Activated CD4-positive, alpha-beta T cell treated with anti-CD3 and anti-CD28 coated beads for 36 hours (primary cell): ENCODE data around the gene SASH1. TPM values are rescaled to one million over a fixed set of nuclear protein-coding genes. Genes with fewer than 3 reads are reported as not detected.
"Not testable (repeated sequence)": the region's sequence is repeated elsewhere in the genome, so short reads cannot be mapped to it uniquely, and the experiment has no call there.

Experiments
- ATAC-seq: fragments of 200-7000 bp; cut with Tn5 transposase; one replicate; pipeline ENCODE4 v1.10.0; 2021; ENCODE audit warnings: mild to moderate bottlenecking, moderate library complexity
- CTCF ChIA-PET: fragments of 350-600 bp; sonication (Branson Sonifier 250); formaldehyde crosslinking; loops from one replicate; lab custom pipeline; 2021; ENCODE audit warnings: antibody characterized with exemption; lab: Charles Lee
- POLR2A ChIA-PET: fragments of 350-600 bp; sonication (Branson Sonifier 250); formaldehyde crosslinking; loops from one replicate; lab custom pipeline; 2021; ENCODE audit warnings: antibody characterized with exemption, inconsistent platforms; lab: Charles Lee
- DNase-seq: peaks from one replicate; pipeline ENCODE4 v3.0.0-alpha.2; 2020
- H3K27ac Mint-ChIP-seq: one replicate; pipeline ENCODE4 v1.8.0; 2021; ENCODE audit warnings: mixed read lengths
- H3K27me3 Mint-ChIP-seq: one replicate; pipeline ENCODE4 v1.8.0; 2021; ENCODE audit warnings: mixed read lengths
- H3K36me3 Mint-ChIP-seq: one replicate; pipeline ENCODE4 v1.8.0; 2021; ENCODE audit warnings: low read depth, mixed read lengths
- H3K4me1 Mint-ChIP-seq: one replicate; pipeline ENCODE4 v1.8.0; 2021; ENCODE audit warnings: mixed read lengths
- H3K4me3 Mint-ChIP-seq: one replicate; pipeline ENCODE4 v1.8.0; 2021; ENCODE audit warnings: mild to moderate bottlenecking, moderate library complexity, mixed read lengths
- H3K9me3 Mint-ChIP-seq: one replicate; pipeline ENCODE4 v1.8.0; 2021; ENCODE audit warnings: low read depth, mixed read lengths
- intact Hi-C, 2 experiments: fragments of 100-400 bp; cut with DNase I in 1 of 2; cut with micrococcal nuclease in 1 of 2; formaldehyde crosslinking; loops; one replicate each; pipeline versions ENCODE4 v1.14.2 to v1.15.1; 2022 to 2024; cut with DNase I, micrococcal nuclease
- total RNA-seq, 2 experiments: library from RNA; stranded (reverse); gene quantifications; one replicate each; pipeline ENCODE4 v1.2.3, GENCODE V29; 2021

SASH1 gene
- total RNA-seq, 2 experiments from 2014 or later, result 0.26 to 0.46 TPM

DNA sequence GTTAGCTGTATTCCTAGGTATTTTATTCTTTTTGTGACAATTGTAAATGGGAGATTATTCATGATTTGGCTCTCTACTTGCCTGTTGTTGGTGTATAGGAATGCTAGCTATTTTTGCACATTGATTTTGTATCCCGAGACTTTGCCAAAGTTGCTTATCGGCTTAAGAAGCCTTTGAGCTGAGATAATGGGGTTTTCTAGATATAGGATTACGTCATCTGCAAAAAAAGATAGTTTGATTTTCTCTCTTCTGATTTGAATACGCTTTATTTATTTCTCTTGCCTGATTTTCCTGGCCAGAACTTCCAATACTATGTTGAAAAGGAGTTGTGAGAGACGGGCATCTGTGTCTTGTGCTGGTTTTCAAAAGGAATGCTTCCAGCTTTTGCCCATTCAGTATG lies 241.0 kb downstream of the SASH1 start:
- intact Hi-C loops, result no loop called here
- Mint-ChIP-seq H3K36me3 (no peaks in the 10 kb centered on the region), H3K4me1 (no peaks in the 10 kb centered on the region), H3K27me3 (peaks cover 48% of the 10 kb centered on the region), H3K27ac (no peak overlapping the region), H3K4me3 (no peak overlapping the region), H3K9me3 (peaks cover 17% of the 10 kb centered on the region)
- ATAC-seq, result no peak
- ChIA-PET POLR2A (no interaction called here), CTCF (no interaction called here)
- no peak for DNase-seq

DNA sequence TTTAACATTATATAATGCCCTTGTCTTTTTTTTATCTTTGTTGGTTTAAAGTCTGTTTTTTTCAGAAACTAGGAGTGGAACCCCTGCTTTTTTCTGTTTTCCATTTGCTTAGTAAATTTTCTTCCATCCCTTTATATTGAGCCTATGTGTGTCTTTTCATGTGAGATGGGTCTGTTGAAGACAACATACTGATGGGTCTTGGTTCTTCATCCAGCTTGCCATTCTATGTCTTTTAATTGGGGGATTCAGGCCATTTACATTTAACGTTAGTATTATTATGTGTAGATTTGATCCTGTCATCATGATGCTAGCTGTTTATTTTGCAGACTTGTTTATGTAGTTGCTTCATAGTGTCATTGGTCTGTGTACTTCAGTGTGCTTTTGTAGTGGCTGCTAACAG lies 243.0 kb downstream of the SASH1 start:
- H3K4me1 Mint-ChIP-seq, POLR2A ChIA-PET, CTCF ChIA-PET, H3K27ac Mint-ChIP-seq, H3K36me3 Mint-ChIP-seq, DNase-seq, H3K4me3 Mint-ChIP-seq, intact Hi-C loops, ATAC-seq: not testable (repeated sequence)
- Mint-ChIP-seq H3K9me3 (peaks cover 17% of the 10 kb centered on the region), H3K27me3 (peaks cover 38% of the 10 kb centered on the region)

DNA sequence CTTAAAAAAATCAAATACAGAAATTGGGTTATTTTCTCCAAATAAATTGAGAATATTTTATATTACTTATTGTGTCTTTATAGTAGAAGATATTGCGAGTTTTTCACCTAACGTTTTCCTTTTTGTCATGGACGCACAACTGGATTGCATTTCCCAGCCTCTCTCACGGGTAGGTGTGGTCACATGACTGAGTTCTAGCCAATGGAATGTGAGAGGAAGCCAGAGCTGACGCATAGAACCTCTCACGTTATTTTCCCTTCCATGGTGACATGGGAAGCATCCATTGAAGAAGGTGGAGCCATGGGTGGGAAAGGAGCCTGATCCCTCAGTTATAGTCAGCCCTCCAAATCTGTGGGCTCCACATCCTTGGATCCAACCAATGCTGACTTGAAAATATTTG lies 248.2 kb downstream of the SASH1 start:
- H3K4me1 Mint-ChIP-seq, result no peaks in the 10 kb centered on the region
- DNase-seq (no peak), ATAC-seq (no peak)
- H3K27ac Mint-ChIP-seq, result no peak overlapping the region
- intact Hi-C loops, result no loop called here
- ChIA-PET POLR2A (no interaction called here), CTCF (no interaction called here)
- no peak overlapping the region for H3K4me3 Mint-ChIP-seq
- H3K36me3 Mint-ChIP-seq, result no peaks in the 10 kb centered on the region
- H3K9me3 Mint-ChIP-seq, result peaks cover 6% of the 10 kb centered on the region
- H3K27me3 Mint-ChIP-seq, result peaks cover 21% of the 10 kb centered on the region

DNA sequence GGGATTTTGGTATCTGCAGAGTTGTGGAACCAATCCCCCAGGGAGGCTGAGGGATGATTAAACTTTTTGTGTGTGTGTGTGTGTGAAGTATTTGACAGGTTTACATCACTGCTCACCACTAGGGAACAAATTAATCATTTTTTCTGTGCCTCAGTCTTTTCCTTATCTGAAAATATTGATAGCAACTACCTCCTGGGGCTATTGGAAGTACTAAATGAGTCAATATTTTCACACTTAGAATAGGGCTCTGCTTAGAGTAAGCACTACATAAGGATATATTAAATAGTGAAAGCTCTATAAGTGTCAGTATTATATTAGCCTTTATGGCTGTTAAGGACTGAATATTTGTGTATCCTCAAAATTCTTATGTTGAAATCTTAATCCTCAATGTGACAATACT lies 249.0 kb downstream of the SASH1 start:
- Mint-ChIP-seq H3K9me3 (no peaks in the 10 kb centered on the region), H3K36me3 (no peaks in the 10 kb centered on the region), H3K4me3 (no peak overlapping the region), H3K27ac (no peak overlapping the region), H3K27me3 (peaks cover 18% of the 10 kb centered on the region), H3K4me1 (no peaks in the 10 kb centered on the region)
- ATAC-seq (no peak), DNase-seq (no peak)
- POLR2A ChIA-PET, result no interaction called here
- CTCF ChIA-PET, result no interaction called here
- intact Hi-C loops, result no loop called here

DNA sequence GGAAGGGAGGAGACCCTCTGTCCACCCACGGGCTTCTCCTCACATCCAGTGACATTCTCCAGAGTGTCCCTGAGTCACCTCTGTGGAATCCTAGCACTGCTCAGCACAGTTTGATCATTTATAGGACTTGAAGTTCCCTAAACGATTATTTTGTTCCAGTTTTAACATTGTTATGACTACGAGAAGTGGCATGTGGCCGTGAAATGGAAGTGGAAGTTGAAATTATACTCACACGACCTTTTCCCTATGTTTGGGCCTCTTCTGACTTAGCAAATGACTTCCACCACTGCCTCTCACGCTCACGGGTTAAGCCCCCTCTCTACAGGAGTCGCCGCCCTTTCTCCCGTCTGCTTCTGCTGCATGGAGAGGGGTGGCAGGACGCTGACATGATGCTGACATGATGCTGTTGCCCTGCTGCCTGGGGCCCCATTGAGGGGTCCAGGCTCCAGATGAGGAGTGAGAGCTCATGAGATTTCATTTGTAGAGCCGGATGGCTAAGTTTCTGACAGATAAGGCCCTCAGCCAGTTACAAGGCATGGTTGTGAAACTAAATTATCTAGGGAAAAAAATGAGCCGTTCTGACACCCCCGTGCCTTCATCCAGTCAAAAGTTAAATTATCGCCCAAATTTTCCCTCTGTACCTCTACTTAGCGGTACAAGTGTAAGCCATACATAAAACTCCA lies 250.6 kb downstream of the SASH1 start:
- H3K36me3 Mint-ChIP-seq, result no peaks in the 10 kb centered on the region
- no peak for ATAC-seq
- H3K4me3 Mint-ChIP-seq, result no peak overlapping the region
- no peak for DNase-seq
- ChIA-PET POLR2A (no interaction called here), CTCF (no interaction called here)
- no peaks in the 10 kb centered on the region for H3K4me1 Mint-ChIP-seq
- H3K27me3 Mint-ChIP-seq, result peaks cover 8% of the 10 kb centered on the region
- no peaks in the 10 kb centered on the region for H3K9me3 Mint-ChIP-seq
- intact Hi-C loops, result no loop called here
- H3K27ac Mint-ChIP-seq, result no peak overlapping the region

DNA sequence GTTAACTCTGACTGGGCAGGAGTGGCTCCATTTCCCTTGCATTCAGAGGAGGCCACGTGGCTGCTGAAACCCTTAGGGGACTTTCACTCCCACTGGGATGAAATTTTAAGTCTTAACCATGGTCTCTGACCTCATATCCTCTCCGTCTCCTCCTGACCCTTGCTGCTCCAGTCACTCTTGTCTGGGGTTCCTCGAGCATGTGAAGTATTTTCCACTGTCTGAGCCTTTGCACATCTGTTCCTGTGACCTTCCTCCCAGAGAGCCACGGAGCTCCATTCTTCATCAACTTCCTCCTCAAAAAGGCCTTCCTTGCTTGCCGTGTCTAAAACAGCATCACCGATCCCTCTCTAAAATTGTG lies 251.2 kb downstream of the SASH1 start:
- POLR2A ChIA-PET, result no interaction called here

DNA sequence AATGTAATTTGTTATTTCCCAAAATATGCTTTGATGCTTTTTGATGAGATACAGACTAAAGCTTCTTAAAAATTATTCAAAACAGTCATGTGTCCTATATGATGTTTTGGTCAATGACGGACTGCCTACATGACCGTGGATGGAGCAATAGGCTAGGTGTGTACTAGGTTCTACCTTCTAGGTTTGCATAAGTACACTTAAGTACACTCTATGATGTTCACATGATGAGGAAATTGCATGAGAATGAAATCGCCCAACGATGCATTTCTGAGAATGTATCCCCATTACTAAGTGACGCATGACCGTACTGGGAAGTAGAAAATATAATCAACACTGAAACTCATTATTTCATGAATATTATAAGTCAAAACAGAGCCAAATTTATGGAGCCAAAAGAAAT lies 252.9 kb downstream of the SASH1 start:
- ATAC-seq, result no peak
- intact Hi-C loops, result no loop called here
- CTCF ChIA-PET, result interaction anchor here (1.3 kb wide), 1 partner anchor 38 kb away, joined by 3 read pairs; no protein-coding TSS in a partner anchor

More for the DNA sequence above, 251.2 kb downstream of the SASH1 start:
- no peaks in the 10 kb centered on the region for H3K36me3 Mint-ChIP-seq
- ATAC-seq (no peak), DNase-seq (no peak)
- no peaks in the 10 kb centered on the region for H3K9me3 Mint-ChIP-seq
- peaks cover 7% of the 10 kb centered on the region for H3K27me3 Mint-ChIP-seq
- H3K4me3 Mint-ChIP-seq, result no peak overlapping the region
- H3K27ac Mint-ChIP-seq, result no peak overlapping the region
- no peaks in the 10 kb centered on the region for H3K4me1 Mint-ChIP-seq
- CTCF ChIA-PET, result no interaction called here
- intact Hi-C loops, result no loop called here

DNA sequence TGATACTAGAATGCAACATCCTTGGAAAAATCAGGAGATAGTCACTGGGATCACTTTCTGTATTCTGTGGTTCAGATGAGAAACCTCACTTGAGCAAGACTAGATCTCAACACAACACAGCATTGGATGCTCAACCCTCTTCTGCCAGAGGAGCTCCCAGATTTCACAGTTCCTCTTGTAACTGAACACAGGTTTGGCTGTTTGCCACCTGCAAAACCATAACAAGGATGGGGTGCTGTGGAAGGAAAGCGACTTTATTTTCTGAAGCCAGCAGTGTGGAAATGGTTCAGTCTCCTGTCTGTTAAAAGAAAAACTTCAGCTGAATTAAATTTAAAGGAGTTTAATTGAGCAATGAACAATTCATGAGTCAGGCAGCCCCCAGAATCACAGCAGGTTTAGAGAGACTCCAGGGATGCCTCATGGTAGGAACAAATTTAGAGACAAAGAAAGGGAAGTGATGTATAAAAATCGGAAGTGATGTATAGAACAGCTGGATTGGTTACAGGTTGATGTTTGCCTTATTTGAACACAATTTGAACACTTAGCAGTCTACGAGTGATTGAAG lies 254.3 kb downstream of the SASH1 start:
- Mint-ChIP-seq H3K9me3 (no peaks in the 10 kb centered on the region), H3K27ac (no peak overlapping the region), H3K4me1 (no peaks in the 10 kb centered on the region), H3K36me3 (no peaks in the 10 kb centered on the region), H3K4me3 (no peak overlapping the region), H3K27me3 (peaks cover 10% of the 10 kb centered on the region)
- no peak for ATAC-seq
- ChIA-PET POLR2A (no interaction called here), CTCF (interaction anchor here (1.2 kb wide), 1 partner anchor 9 kb away, joined by 3 read pairs; no protein-coding TSS in a partner anchor)
- DNase-seq, result no peak
- intact Hi-C loops, result no loop called here

More for the DNA sequence above, 252.9 kb downstream of the SASH1 start:
- no peaks in the 10 kb centered on the region for H3K4me1 Mint-ChIP-seq
- no peak overlapping the region for H3K4me3 Mint-ChIP-seq
- POLR2A ChIA-PET, result no interaction called here
- H3K36me3 Mint-ChIP-seq, result no peaks in the 10 kb centered on the region
- no peak overlapping the region for H3K27ac Mint-ChIP-seq
- H3K27me3 Mint-ChIP-seq, result peaks cover 7% of the 10 kb centered on the region
- no peak for DNase-seq
- no peaks in the 10 kb centered on the region for H3K9me3 Mint-ChIP-seq

DNA sequence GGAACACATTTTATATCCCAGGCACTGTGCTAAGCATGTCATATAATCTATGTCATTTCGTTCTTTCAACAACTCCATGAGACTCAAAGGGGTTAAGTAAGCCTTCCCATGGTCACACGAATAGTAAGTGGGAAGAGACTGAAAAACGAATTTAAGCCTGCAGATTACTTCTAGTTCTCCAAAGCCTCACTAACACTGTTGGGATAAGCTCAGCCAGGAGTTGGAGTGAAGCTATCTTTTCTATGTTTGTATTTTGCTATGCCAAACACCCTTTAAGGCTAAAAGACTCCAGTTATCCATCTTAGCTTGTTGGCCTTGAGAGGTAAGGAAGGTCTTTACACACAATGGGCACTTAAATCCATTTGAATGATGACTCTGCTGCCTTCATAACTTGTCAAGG lies 256.1 kb downstream of the SASH1 start:
- DNase-seq, result no peak
- intact Hi-C loops, result no loop called here
- Mint-ChIP-seq H3K27me3 (peaks cover 10% of the 10 kb centered on the region), H3K4me1 (no peaks in the 10 kb centered on the region), H3K27ac (no peak overlapping the region), H3K36me3 (no peaks in the 10 kb centered on the region), H3K9me3 (no peaks in the 10 kb centered on the region), H3K4me3 (no peak overlapping the region)
- ATAC-seq, result no peak
- ChIA-PET CTCF (interaction anchor here (0.7 kb wide), 1 partner anchor 21 kb away, joined by 5 read pairs; no protein-coding TSS in a partner anchor), POLR2A (no interaction called here)

DNA sequence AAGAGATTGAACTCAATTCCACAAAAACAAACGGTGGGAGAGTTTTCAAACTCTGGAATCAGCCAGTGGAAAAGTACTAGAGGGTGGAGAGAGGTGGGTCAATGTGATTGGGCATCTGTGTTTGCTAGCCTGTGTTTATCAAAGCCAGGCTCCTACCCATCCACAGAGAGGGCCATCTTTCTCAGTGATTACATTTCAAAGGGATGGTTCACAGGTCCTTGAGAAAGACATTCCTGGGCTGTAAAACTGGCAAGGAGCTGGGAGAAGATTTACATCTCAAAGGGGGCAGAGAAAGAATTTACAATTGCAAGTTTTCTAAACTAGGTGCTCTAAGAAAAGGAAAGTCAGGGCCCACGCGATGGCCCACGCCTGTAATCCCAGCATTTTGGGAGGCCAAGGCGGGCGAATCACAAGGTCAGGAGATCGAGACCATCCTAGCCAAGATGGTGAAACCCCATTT lies 257.4 kb downstream of the SASH1 start:
- H3K9me3 Mint-ChIP-seq, result no peaks in the 10 kb centered on the region
- CTCF ChIA-PET, result no interaction called here
- H3K4me3 Mint-ChIP-seq, result no peak overlapping the region
- ATAC-seq, result no peak
- peaks cover 6% of the 10 kb centered on the region for H3K27me3 Mint-ChIP-seq
- DNase-seq, result no peak
- H3K4me1 Mint-ChIP-seq, result no peaks in the 10 kb centered on the region
- POLR2A ChIA-PET, result no interaction called here
- no peaks in the 10 kb centered on the region for H3K36me3 Mint-ChIP-seq
- no peak overlapping the region for H3K27ac Mint-ChIP-seq
- intact Hi-C loops, result no loop called here
